ENCODE data around the gene KLHL26. TPM values are rescaled to one million over a fixed set of nuclear protein-coding genes. Genes with fewer than 3 reads are reported as not detected.
A peak's percentile ranks its signal among the peaks of the same experiment; 100 is the strongest.

KLHL26 gene
- polyA plus RNA-seq, 1 donor (not counting 4 experiments of a cell fraction or from before 2014, with no cell fraction given) = 0.68 TPM

- peak in 1 of 3 experiments; percentile 13 for TF ChIP-seq CTCF (optimal IDR thresholded peaks at IDR 0.05 in 1 of 3, IDR thresholded peaks at IDR 0.05 in 1 of 3, conservative IDR thresholded peaks at IDR 0.05 in 1 of 3; ENCODE audit: extremely low read depth in 1 of 3, insufficient read depth in 2 of 3, low read length in 3 of 3)
- TF ChIP-seq EZH2 (IDR thresholded peaks at IDR 0.05; ENCODE audit: low read length) = no peak
- H2AFZ ChIP-seq (ENCODE audit: control insufficient read depth, low read length) = peak within 1 kb of the TSS; percentile 95
- peak within 1 kb of the TSS; percentile 58 for H3K27ac ChIP-seq (ENCODE audit: control insufficient read depth, insufficient read depth, low read length)
- H3K9ac ChIP-seq (ENCODE audit: control insufficient read depth, extremely low read depth, insufficient read depth, low read length) = peak within 1 kb of the TSS; percentile 79
- no peaks in the 10 kb centered on the region for H3K9me1 ChIP-seq (ENCODE audit: control insufficient read depth, extremely low read depth, insufficient read depth, low read length)
- H3K4me1 ChIP-seq (ENCODE audit: control insufficient read depth, extremely low read depth, insufficient read depth, low read length) = peaks cover 11% of the 10 kb centered on the region
- H3K4me2 ChIP-seq (ENCODE audit: control insufficient read depth, extremely low read depth, insufficient read depth, low read depth, low read length) = peak within 1 kb of the TSS; percentile 90
- peaks cover 3% of the 10 kb centered on the region for H3K79me2 ChIP-seq (ENCODE audit: control insufficient read depth, insufficient read depth, low read length)
- H3K9me3 ChIP-seq (ENCODE audit: control insufficient read depth, low read depth, low read length) = no peaks in the 10 kb centered on the region
- H3K36me3 ChIP-seq (ENCODE audit: control insufficient read depth in 2 of 2, extremely low read depth in 1 of 2, insufficient read depth in 2 of 2, low read length in 2 of 2) = no peaks in the 10 kb centered on the region
- dilution Hi-C loops (cut with MboI; ENCODE audit: extremely low pct_ligation_motif_present, low sequenced_read_pairs) = no loop called here
- H3K27me3 ChIP-seq (ENCODE audit: control insufficient read depth, extremely low read depth, insufficient read depth, low read length) = no peaks in the 10 kb centered on the region
- DNase-seq (ENCODE audit: low read depth, low spot score) (peak; percentile 35), FAIRE-seq (peak; percentile 76)
- H4K20me1 ChIP-seq (ENCODE audit: control insufficient read depth, extremely low read depth, insufficient read depth, low read length) = no peaks in the 10 kb centered on the region
- peak within 1 kb of the TSS; percentile 56 to 81 (median 78) for H3K4me3 ChIP-seq (ENCODE audit: control insufficient read depth in 2 of 3, extremely low read depth in 1 of 3, insufficient read depth in 2 of 3, low read depth in 1 of 3, low read length in 3 of 3)
These were observed 46.5 kb downstream of the KLHL26 start, which contains the start of gene CRTC1 for GRCh38 chr19:18683109-18683957. Gene CRTC1, plus strand, starts transcription at chr19:18683680. Its CDS starts 23 bp downstream, at chr19:18683703.

GRCh38 chr19:18683958-18684641, 47.3 kb downstream of the KLHL26 start:
- Histone ChIP-seq H3K9me1 (ENCODE audit: control insufficient read depth, extremely low read depth, insufficient read depth, low read length) (no peaks in the 10 kb centered on the region), H3K27me3 (ENCODE audit: control insufficient read depth, extremely low read depth, insufficient read depth, low read length) (no peaks in the 10 kb centered on the region), H3K9me3 (ENCODE audit: control insufficient read depth, low read depth, low read length) (no peaks in the 10 kb centered on the region), H3K9ac (ENCODE audit: control insufficient read depth, extremely low read depth, insufficient read depth, low read length) (no peak overlapping the region), H2AFZ (ENCODE audit: control insufficient read depth, low read length) (no peak overlapping the region), H3K27ac (ENCODE audit: control insufficient read depth, insufficient read depth, low read length) (no peak overlapping the region), H4K20me1 (ENCODE audit: control insufficient read depth, extremely low read depth, insufficient read depth, low read length) (no peaks in the 10 kb centered on the region), H3K4me1 (ENCODE audit: control insufficient read depth, extremely low read depth, insufficient read depth, low read length) (peaks cover 9% of the 10 kb centered on the region), H3K36me3 (ENCODE audit: control insufficient read depth in 2 of 2, extremely low read depth in 1 of 2, insufficient read depth in 2 of 2, low read length in 2 of 2) (no peaks in the 10 kb centered on the region), H3K4me3 (ENCODE audit: control insufficient read depth in 2 of 3, extremely low read depth in 1 of 3, insufficient read depth in 2 of 3, low read depth in 1 of 3, low read length in 3 of 3) (peak overlapping the region; percentile 55 to 67 (median 56)), H3K4me2 (ENCODE audit: control insufficient read depth, extremely low read depth, insufficient read depth, low read depth, low read length) (peak overlapping the region; percentile 85), H3K79me2 (ENCODE audit: control insufficient read depth, insufficient read depth, low read length) (peaks cover 3% of the 10 kb centered on the region)
- no peak for DNase-seq (ENCODE audit: low read depth, low spot score)
- no peak for FAIRE-seq
- dilution Hi-C loops (cut with MboI; ENCODE audit: extremely low pct_ligation_motif_present, low sequenced_read_pairs) = no loop called here
- no peak for TF ChIP-seq EZH2 (IDR thresholded peaks at IDR 0.05; ENCODE audit: low read length)
- no peak for TF ChIP-seq CTCF (optimal IDR thresholded peaks at IDR 0.05 in 1 of 3, IDR thresholded peaks at IDR 0.05 in 1 of 3, conservative IDR thresholded peaks at IDR 0.05 in 1 of 3; ENCODE audit: extremely low read depth in 1 of 3, insufficient read depth in 2 of 3, low read length in 3 of 3)
